Stomach (tissue), 9 donors: ENCODE results near the gene NOG. TPM values are rescaled to one million over a fixed set of nuclear protein-coding genes. Genes with fewer than 3 reads are reported as not detected.

Experiments
- DNase-seq, 2 donors: peaks; one replicate each; pipeline versions ENCODE4 v3.0.0 to v3.0.0-alpha.2; 2013 to 2019
- H3K27ac ChIP-seq, 5 donors: fragments of 200-600 bp in 4 of 5; sonication (generic) in 4 of 5; one replicate each; pipeline ENCODE4 v1.5.1; 2013 to 2019; ENCODE audit warnings: mild to moderate bottlenecking in 1 of 5, moderate library complexity in 1 of 5
- H3K27me3 ChIP-seq, 3 donors: fragments of 200-600 bp; sonication (generic); one replicate each; pipeline ENCODE4 v1.5.1; 2017 to 2019; ENCODE audit warnings: mixed run types in 1 of 3
- H3K36me3 ChIP-seq, 4 donors: fragments of 200-600 bp; sonication (generic); 1 replicate in 3 of 4; 2 replicates in 1 of 4; pipeline ENCODE4 v1.5.1; 2016 to 2019
- H3K4me1 ChIP-seq, 4 donors: fragments of 200-600 bp; sonication (generic); one replicate each; pipeline ENCODE4 v1.5.1; 2016 to 2019
- H3K4me3 ChIP-seq, 4 donors: fragments of 200-600 bp; sonication (generic) in 3 of 4; one replicate each; pipeline ENCODE4 v1.5.1; 2016 to 2019; ENCODE audit warnings: mild to moderate bottlenecking in 1 of 4
- H3K9me3 ChIP-seq, 4 donors: fragments of 200-600 bp; sonication (generic); one replicate each; pipeline ENCODE4 v1.5.1; 2016 to 2019
- CTCF ChIP-seq, 7 experiments: fragments of 450-650 bp in 4 of 7; fragments of 200-600 bp in 3 of 7; sonication (generic) in 3 of 7; IDR thresholded peaks; one replicate each; pipeline ENCODE4 v1.5.1; 2016 to 2019; ENCODE audit warnings: antibody characterized with exemption in 7 of 7, control low read depth in 2 of 7, mild to moderate bottlenecking in 1 of 7
- EP300 ChIP-seq: sonication (generic); formaldehyde crosslinking; IDR thresholded peaks from one replicate; pipeline ENCODE4 v1.6.1; 2017; ENCODE audit warnings: antibody characterized with exemption
- POLR2A ChIP-seq, 4 donors: fragments of 450-650 bp; IDR thresholded peaks; one replicate each; pipeline ENCODE4 v1.6.1; 2016; ENCODE audit warnings: antibody characterized with exemption in 4 of 4, control low read depth in 2 of 4, mild to moderate bottlenecking in 1 of 4, moderate library complexity in 1 of 4
- POLR2AphosphoS5 ChIP-seq, 3 donors: sonication (generic); formaldehyde crosslinking; IDR thresholded peaks; one replicate each; pipeline ENCODE4 v1.6.1; 2016; ENCODE audit warnings: antibody characterized with exemption in 3 of 3
- WGBS, 5 donors: extraction: QIAGEN DNeasy Blood & Tissue Kit in 3 of 5; methylation state at CpG; one replicate each; pipeline versions ENCODE4 v1.1.5 to v1.1.7; 2013 to 2018; 5-methylcytosine and 5-hydroxymethylcytosine counted together
- intact Hi-C: fragments of 100-400 bp; cut with DNase I; formaldehyde crosslinking; loops from one replicate; pipeline ENCODE4 v1.15.1; 2023; ENCODE audit warnings: low total_unique reads
- polyA plus RNA-seq, 3 donors: library from polyadenylated mRNA; stranded (reverse); fragments of 200-250 nt; gene quantifications; one replicate each; pipeline ENCODE4 v1.2.3, GENCODE V29; 2013
- total RNA-seq, 5 donors: library from RNA; depleted of rRNA; stranded (reverse); fragments of >200 nt; gene quantifications; one replicate each; pipeline versions ENCODE4 v1.1.0 to v1.2.3, GENCODE V29; 2014 to 2016
- donor health status: healthy with polysubstance abuse.
- donor health status: Bipolar disorder and iron deficiency.
- donor health status: healthy.

NOG gene
- total and polyA plus RNA-seq, 8 donors: 0.23 to 1.7 (median 0.31) TPM; not detected in 5

GRCh38 chr17:56613131-56613530 lies 19.6 kb downstream of the NOG start:
- WGBS, 5 donors: 58 to 71% (median 64%) methylated on average over 2 of the region's 2 CpGs
- no peak for DNase-seq

GRCh38 chr17:56614522-56614921 lies 21.0 kb downstream of the NOG start:
- intact Hi-C loops: no loop called here
- Histone ChIP-seq H3K9me3 (no peaks in the 10 kb centered on the region), H3K4me3 (no peak overlapping the region), H3K27ac (no peak overlapping the region), H3K4me1 (no peaks in the 10 kb centered on the region), H3K36me3 (no peaks in the 10 kb centered on the region), H3K27me3 (no peaks in the 10 kb centered on the region)
- 72 to 84% (median 81%) methylated on average over 2 of the region's 2 CpGs for WGBS, 5 donors
- TF ChIP-seq POLR2AphosphoS5 (IDR thresholded peaks at IDR 0.05) (no peak), POLR2A (IDR thresholded peaks at IDR 0.05) (no peak), EP300 (no peak), CTCF (IDR thresholded peaks at IDR 0.05) (no peak)
- no peak for DNase-seq

More at GRCh38 chr17:56613131-56613530, 19.6 kb downstream of the NOG start:
- Histone ChIP-seq H3K4me1 (no peaks in the 10 kb centered on the region), H3K27me3 (peaks cover 0 to under 1% (median 0%) of the 10 kb centered on the region in 3 donors), H3K9me3 (no peaks in the 10 kb centered on the region), H3K4me3 (no peak overlapping the region), H3K36me3 (no peaks in the 10 kb centered on the region), H3K27ac (no peak overlapping the region)
- TF ChIP-seq POLR2A (IDR thresholded peaks at IDR 0.05): no peak
- no peak for TF ChIP-seq CTCF (IDR thresholded peaks at IDR 0.05)
- TF ChIP-seq EP300: no peak
- no peak for TF ChIP-seq POLR2AphosphoS5 (IDR thresholded peaks at IDR 0.05)
- intact Hi-C loops: no loop called here

- Histone ChIP-seq H3K4me1 (no peaks in the 10 kb centered on the region), H3K9me3 (no peaks in the 10 kb centered on the region), H3K4me3 (no peak overlapping the region), H3K27ac (no peak overlapping the region), H3K27me3 (no peaks in the 10 kb centered on the region), H3K36me3 (no peaks in the 10 kb centered on the region)
- intact Hi-C loops: no loop called here
- 92 to 100% (median 95%) methylated on average over 2 of the region's 2 CpGs for WGBS, 5 donors
- no peak for DNase-seq
- TF ChIP-seq POLR2AphosphoS5 (IDR thresholded peaks at IDR 0.05): no peak
- TF ChIP-seq CTCF (IDR thresholded peaks at IDR 0.05): no peak
- no peak for TF ChIP-seq POLR2A (IDR thresholded peaks at IDR 0.05)
- TF ChIP-seq EP300: no peak
These were observed 22.7 kb downstream of the NOG start for GRCh38 chr17:56616239-56616638.

- Histone ChIP-seq H3K27me3 (no peaks in the 10 kb centered on the region), H3K9me3 (no peaks in the 10 kb centered on the region), H3K4me3 (no peak overlapping the region), H3K36me3 (no peaks in the 10 kb centered on the region), H3K4me1 (no peaks in the 10 kb centered on the region), H3K27ac (no peak overlapping the region)
- no peak for TF ChIP-seq POLR2A (IDR thresholded peaks at IDR 0.05)
- no peak for TF ChIP-seq EP300
- no peak for TF ChIP-seq CTCF (IDR thresholded peaks at IDR 0.05)
- TF ChIP-seq POLR2AphosphoS5 (IDR thresholded peaks at IDR 0.05): no peak
- DNase-seq: no peak
- intact Hi-C loops: no loop called here
- 58 to 70% (median 68%) methylated on average over 1 of the region's 1 CpG for WGBS, 5 donors
These were observed 29.9 kb downstream of the NOG start for GRCh38 chr17:56623383-56623782.
